Measurements from ENCODE around the gene CA5A.
"Not testable (repeated sequence)": the region's sequence is repeated elsewhere in the genome, so short reads cannot be mapped to it uniquely, and the experiment has no call there.

The CA5A gene

DNA sequence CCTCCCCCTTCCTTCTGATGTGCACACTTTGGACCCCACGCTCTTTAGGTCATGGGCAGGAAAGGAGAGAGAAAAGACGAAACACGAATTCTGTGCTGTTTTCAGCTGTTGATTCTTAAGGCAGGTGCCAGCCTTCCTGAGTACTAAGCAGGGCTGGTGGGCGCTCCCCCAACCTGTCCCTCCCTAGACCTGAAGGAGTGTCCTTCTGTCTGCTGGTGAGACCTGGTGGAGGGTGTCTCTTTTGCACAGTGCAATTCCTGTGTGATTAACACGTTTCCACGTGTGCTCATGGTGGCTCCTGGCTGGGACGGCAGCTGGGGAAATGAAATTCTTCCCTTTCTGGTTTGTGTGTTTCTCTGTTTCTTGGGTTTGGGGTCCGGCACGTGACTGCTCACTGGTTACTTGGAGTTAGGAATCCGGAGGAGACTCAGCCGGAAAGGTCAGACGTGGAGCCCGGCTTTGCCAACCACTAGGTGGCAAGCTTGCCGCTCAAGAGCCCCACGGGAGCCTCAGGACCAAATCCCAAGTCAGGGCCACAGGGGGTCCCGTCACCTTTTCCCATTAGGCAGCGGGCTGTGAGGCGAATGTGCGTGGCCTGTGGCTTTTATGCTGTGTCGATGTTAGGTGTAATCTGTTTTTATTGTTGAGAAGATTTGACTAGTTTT lies 46.9 kb upstream of the CA5A start:
- H2AFZ ChIP-seq (ENCODE audit: low read depth, low read length); DNase-seq; H3K27me3 ChIP-seq (ENCODE audit: insufficient read depth, low read length, poor library complexity); H3K9me3 ChIP-seq (ENCODE audit: insufficient read depth, low read length, severe bottlenecking); H3K4me2 ChIP-seq (ENCODE audit: insufficient read depth, low read length); H3K27ac ChIP-seq (ENCODE audit: low read length); H3K9ac ChIP-seq (ENCODE audit: low read depth, low read length); ATAC-seq (ENCODE audit: insufficient read depth, low read depth); H3K4me3 ChIP-seq (ENCODE audit: low read depth in 1 of 2, low read length in 2 of 2); H3K4me1 ChIP-seq (ENCODE audit: insufficient read depth, low read length): not testable (repeated sequence)
- TF ChIP-seq, protein P1, sequence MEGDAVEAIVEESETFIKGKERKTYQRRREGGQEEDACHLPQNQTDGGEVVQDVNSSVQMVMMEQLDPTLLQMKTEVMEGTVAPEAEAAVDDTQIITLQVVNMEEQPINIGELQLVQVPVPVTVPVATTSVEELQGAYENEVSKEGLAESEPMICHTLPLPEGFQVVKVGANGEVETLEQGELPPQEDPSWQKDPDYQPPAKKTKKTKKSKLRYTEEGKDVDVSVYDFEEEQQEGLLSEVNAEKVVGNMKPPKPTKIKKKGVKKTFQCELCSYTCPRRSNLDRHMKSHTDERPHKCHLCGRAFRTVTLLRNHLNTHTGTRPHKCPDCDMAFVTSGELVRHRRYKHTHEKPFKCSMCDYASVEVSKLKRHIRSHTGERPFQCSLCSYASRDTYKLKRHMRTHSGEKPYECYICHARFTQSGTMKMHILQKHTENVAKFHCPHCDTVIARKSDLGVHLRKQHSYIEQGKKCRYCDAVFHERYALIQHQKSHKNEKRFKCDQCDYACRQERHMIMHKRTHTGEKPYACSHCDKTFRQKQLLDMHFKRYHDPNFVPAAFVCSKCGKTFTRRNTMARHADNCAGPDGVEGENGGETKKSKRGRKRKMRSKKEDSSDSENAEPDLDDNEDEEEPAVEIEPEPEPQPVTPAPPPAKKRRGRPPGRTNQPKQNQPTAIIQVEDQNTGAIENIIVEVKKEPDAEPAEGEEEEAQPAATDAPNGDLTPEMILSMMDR (IDR thresholded peaks at IDR 0.05; ENCODE audit: borderline replicate concordance, extremely low read depth, low read length, poor library complexity, severe bottlenecking): peak; percentile 23
- H4K20me1 ChIP-seq (ENCODE audit: insufficient read depth, low read length): peaks cover 10% of the 10 kb centered on the region; the same call in 1 of the 2 replicates
- H3K79me2 ChIP-seq (ENCODE audit: insufficient read depth, low read length): peaks cover 18% of the 10 kb centered on the region
- peaks cover 71% of the 10 kb centered on the region for H3K36me3 ChIP-seq (ENCODE audit: insufficient read depth, low read length)

DNA sequence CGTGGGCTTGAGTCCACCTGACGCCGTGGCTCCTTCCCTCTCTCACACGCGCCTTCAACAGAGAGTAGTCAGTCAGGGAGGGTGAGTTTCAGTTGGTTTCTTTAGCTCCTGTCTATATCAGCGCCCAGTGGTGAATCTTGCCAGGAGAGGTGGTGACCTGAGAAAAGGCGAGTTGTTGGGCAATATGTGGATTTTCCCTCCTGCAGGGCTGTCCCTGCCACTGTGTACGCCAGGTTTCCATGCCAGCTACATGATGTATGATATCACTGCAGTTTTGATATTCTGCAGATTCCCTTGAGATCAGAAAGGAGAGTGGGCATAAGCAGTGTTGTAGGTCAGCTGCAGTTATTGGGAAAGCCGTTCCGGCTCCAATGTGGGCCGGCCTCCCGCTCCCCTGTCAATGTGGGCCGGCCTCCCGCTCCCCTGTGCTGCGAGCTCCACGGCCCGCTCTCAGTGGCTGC lies 46.3 kb upstream of the CA5A start:
- TF ChIP-seq, protein P1 (IDR thresholded peaks at IDR 0.05; ENCODE audit: borderline replicate concordance, extremely low read depth, low read length, poor library complexity, severe bottlenecking): no peak
- no peak overlapping the region for H3K4me2 ChIP-seq (ENCODE audit: insufficient read depth, low read length)
- no peak for DNase-seq

DNA sequence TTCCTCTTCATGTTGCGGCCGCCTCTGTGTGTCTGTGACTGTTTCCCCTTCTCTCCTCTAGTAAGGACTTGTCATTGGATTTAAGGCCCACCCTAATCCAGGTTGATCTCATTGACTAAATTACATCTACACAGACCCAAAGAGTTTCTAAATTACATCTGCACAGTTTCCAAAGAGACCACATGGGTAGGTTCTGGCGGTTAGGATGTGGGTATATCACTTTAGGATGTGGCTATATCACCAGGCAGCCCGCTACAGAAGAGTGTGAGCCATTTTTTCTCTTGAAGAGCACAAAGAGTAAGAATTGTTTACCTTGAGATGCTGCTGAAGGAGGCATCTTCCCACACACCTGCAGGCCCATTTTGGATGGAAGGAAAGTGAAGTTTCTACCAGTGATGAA lies 45.0 kb upstream of the CA5A start:
- not testable (repeated sequence) for H3K9ac ChIP-seq (ENCODE audit: low read depth, low read length); H3K4me3 ChIP-seq (ENCODE audit: low read depth in 1 of 2, low read length in 2 of 2); H3K9me3 ChIP-seq (ENCODE audit: insufficient read depth, low read length, severe bottlenecking); H3K4me1 ChIP-seq (ENCODE audit: insufficient read depth, low read length); H3K4me2 ChIP-seq (ENCODE audit: insufficient read depth, low read length); H3K27ac ChIP-seq (ENCODE audit: low read length); H4K20me1 ChIP-seq (ENCODE audit: insufficient read depth, low read length); H2AFZ ChIP-seq (ENCODE audit: low read depth, low read length); H3K27me3 ChIP-seq (ENCODE audit: insufficient read depth, low read length, poor library complexity)
- ATAC-seq (ENCODE audit: insufficient read depth, low read depth): peak; percentile 74
- H3K36me3 ChIP-seq (ENCODE audit: insufficient read depth, low read length): peaks cover 67% of the 10 kb centered on the region
- peak; percentile 27 for DNase-seq
- peaks cover 19% of the 10 kb centered on the region for H3K79me2 ChIP-seq (ENCODE audit: insufficient read depth, low read length)

More for the DNA sequence above, 46.3 kb upstream of the CA5A start:
- H3K27me3 ChIP-seq (ENCODE audit: insufficient read depth, low read length, poor library complexity): no peaks in the 10 kb centered on the region
- no peak overlapping the region for H3K4me3 ChIP-seq (ENCODE audit: low read depth in 1 of 2, low read length in 2 of 2)
- H3K27ac ChIP-seq (ENCODE audit: low read length): no peak overlapping the region
- peaks cover 18% of the 10 kb centered on the region for H3K79me2 ChIP-seq (ENCODE audit: insufficient read depth, low read length)
- peaks cover 10% of the 10 kb centered on the region; the same call in 1 of the 2 replicates for H4K20me1 ChIP-seq (ENCODE audit: insufficient read depth, low read length)
- H3K9ac ChIP-seq (ENCODE audit: low read depth, low read length): no peak overlapping the region
- no peak for ATAC-seq (ENCODE audit: insufficient read depth, low read depth)
- no peaks in the 10 kb centered on the region for H3K9me3 ChIP-seq (ENCODE audit: insufficient read depth, low read length, severe bottlenecking)
- H2AFZ ChIP-seq (ENCODE audit: low read depth, low read length): no peak overlapping the region
- no peaks in the 10 kb centered on the region for H3K4me1 ChIP-seq (ENCODE audit: insufficient read depth, low read length)
- H3K36me3 ChIP-seq (ENCODE audit: insufficient read depth, low read length): peaks cover 71% of the 10 kb centered on the region

DNA sequence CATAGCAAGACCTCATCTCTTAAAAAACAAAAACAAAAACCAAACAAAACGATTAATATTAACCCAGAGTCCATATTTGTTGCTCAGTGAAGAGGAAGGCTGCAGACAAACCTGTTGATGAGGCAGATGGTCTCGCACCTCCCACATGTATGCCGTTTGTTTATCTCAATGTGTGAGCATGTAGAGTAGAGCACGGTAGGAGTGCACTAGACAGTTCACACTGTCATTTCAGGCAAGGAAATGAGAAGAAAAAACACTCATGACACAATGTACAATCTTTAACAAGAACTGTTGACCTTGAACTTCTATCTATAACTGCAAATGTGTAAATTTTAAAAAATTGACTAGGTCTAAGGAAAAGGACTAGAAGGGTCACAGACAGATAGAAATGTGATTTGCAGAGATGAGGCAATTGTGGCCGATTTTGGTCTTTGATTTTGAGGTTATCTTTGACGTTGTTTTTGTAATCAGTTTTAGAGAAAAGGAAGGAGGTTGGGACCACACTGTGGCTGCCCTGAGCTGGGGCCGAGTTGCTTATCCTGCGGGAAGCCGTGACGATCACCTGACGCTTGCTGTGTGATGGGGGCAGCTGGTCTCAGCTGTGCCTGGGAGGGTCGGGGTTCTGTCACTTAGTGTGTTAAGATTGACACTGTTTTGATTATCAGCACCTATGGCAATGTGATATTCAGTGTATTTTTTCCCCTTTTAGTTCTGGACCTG lies 43.7 kb upstream of the CA5A start:
- peaks cover 18% of the 10 kb centered on the region for H3K79me2 ChIP-seq (ENCODE audit: insufficient read depth, low read length)
- not testable (repeated sequence) for DNase-seq; H3K9me3 ChIP-seq (ENCODE audit: insufficient read depth, low read length, severe bottlenecking); H4K20me1 ChIP-seq (ENCODE audit: insufficient read depth, low read length); H3K9ac ChIP-seq (ENCODE audit: low read depth, low read length); H3K4me2 ChIP-seq (ENCODE audit: insufficient read depth, low read length); H2AFZ ChIP-seq (ENCODE audit: low read depth, low read length); H3K27me3 ChIP-seq (ENCODE audit: insufficient read depth, low read length, poor library complexity); H3K4me3 ChIP-seq (ENCODE audit: low read depth in 1 of 2, low read length in 2 of 2); ATAC-seq (ENCODE audit: insufficient read depth, low read depth); H3K27ac ChIP-seq (ENCODE audit: low read length); H3K4me1 ChIP-seq (ENCODE audit: insufficient read depth, low read length)
- peaks cover 59% of the 10 kb centered on the region for H3K36me3 ChIP-seq (ENCODE audit: insufficient read depth, low read length)

Measured in DND-41 (cell line).